GM19099 (cell line): ENCODE measurements around the gene MXD3.

ENCODE experiments used
- POLR2A ChIP-seq: IDR thresholded peaks from 3 replicates; pipeline ENCODE4 v1.6.1; 2011; ENCODE audit warnings: low read depth; ENCODE audit not compliant: insufficient read length; ENCODE audit errors: extremely low read depth

Gene MXD3

GRCh38 chr5:177288191-177288590 is 23.5 kb downstream of the MXD3 start:
- TF ChIP-seq POLR2A, result no peak

DNA sequence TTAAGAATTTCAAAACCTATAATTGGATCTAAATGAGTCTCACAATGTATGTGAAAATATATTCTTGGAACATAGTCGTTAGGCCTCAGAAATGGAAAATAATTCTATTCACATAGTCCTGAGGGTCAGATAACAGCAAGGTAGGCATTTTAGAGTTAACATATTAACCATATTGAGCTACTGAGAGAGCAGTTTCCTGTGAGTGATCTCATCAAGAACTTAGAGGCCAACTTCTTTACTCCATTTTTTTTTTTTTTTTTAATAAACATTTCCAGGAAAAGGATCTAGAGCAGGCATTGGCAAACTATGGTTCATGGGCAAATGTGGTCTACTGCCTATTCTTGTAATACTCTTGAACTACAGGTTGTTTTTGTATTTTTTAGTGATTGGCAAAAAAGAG is 34.8 kb downstream of the MXD3 start:
- TF ChIP-seq POLR2A, result no peak

DNA sequence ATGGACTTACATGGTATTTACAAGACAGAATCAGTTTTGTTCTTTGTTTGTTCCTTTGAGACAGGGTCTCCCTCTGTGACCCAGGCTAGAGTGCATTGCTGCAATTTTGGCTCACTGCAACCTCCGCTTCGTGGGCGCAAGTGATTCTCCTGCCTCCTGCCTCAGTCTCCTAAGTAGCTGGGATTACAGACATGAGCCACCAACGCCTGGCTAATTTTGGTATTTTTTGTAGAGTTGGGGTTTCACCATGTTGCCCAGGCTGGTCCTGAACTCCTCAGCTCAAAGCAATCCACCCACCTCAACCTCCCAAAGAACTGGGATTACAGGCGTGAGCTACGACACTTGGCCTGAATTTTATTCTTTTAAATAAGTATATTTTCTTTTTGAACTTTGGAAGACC is 35.8 kb downstream of the MXD3 start:
- no peak for TF ChIP-seq POLR2A

GRCh38 chr5:177271113-177271512 is 40.6 kb downstream of the MXD3 start:
- no peak for TF ChIP-seq POLR2A

- no peak for TF ChIP-seq POLR2A
These were observed 41.0 kb downstream of the MXD3 start for GRCh38 chr5:177270653-177271052.

DNA sequence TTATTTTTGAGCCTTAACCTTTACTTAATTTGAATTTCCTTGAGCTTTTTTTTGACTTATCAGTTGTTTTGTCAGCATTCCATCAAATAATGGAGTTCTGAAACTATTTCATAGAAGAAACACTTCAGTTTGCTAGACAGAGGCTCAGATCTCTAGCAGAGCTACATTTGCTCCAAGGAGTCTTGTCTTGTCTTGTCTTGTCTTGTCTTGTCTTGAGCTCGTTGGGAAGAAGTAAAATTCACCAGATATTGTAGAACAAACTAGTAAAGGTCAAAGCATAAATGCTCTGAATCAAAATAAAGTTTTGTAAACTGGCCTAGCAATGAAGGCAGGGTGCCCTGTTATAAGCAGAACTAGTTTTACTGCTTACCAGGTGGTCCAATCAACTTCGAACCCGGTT is 41.7 kb downstream of the MXD3 start:
- TF ChIP-seq POLR2A, result no peak

DNA sequence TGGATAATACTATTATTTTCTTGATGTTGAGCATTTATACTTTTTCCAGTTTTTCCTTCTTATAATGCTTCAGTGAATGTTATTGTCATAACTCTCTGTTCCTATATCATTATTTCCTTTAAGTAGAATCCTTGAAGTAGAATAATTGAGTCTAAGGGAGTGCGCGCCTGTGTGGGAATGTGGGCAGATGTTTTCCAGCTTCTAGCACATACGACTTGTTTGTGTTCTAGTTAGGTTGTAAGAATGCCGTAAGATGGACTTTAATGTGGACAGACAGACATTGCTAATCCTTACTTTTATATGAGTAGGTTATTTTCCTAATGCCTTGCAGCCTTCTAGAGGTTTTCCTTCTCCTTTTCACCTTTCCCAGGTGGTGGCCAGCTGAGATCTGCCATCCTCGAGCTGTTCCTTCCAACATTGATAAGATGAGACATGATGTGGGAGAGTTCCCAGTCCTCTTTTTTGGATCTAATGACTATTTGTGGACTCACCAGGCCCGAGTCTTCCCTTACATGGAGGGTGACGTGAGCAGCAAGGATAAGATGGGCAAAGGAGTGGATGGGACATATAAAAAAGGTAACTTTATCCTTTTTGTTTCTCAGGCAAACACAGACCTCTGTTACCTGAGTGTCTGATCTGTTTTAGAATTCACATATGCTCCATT is 42.3 kb downstream of the MXD3 start:
- TF ChIP-seq POLR2A, result no peak

GRCh38 chr5:177265395-177265794 is 46.3 kb downstream of the MXD3 start:
- no peak for TF ChIP-seq POLR2A

DNA sequence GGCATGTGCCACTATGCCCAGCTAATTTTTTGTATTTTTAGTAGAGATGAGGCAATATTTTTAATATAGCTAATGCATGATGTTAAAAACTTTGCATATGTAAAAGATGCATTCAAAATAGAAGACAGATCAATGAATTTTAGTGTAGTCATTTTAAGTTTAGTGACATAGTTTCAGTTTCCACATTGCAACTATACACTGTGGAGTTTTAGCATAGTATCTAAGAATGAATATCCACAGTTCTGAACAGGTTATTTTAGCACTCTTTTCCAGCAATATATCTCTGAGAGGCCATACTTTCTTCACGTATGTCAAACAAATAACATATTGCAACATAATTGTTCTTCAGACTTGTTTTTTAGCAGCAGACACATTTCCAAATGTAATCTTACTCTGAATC is 47.5 kb downstream of the MXD3 start:
- TF ChIP-seq POLR2A, result no peak

DNA sequence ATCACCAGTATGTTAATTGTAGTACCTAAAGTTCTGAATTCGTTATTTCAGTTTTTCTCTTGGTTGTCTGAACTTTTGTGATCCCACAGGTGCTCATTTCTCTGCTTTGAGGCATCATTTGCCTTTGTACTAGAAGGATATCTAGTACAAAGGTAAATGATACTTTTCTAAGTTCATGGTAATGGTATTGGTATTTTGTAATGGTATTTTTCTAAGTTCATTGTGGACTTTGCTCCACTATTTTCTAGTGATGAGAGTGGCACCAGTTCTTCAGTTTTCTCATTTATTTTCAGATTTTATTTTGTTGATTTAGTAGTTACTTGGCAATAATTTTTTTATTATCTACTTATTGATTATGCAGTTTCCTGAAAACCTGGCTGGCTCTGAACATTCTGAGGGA is 50.2 kb downstream of the MXD3 start:
- no peak for TF ChIP-seq POLR2A

- TF ChIP-seq POLR2A, result no peak
These were observed 50.7 kb downstream of the MXD3 start for GRCh38 chr5:177260961-177261360.
